ENCODE measurements around the gene SPATS2L. TPM values are rescaled to one million over a fixed set of nuclear protein-coding genes. Genes with fewer than 3 reads are reported as not detected.

Gene SPATS2L
- total and polyA plus RNA-seq, 2 donors, result 34.8 to 58.3 TPM

- Histone ChIP-seq H3K27me3 (ENCODE audit: control insufficient read depth in 2 of 2, insufficient read depth in 1 of 2, low read length in 1 of 2) (no peaks in the 10 kb centered on the region), H3K27ac (ENCODE audit: low read depth in 1 of 2, low read length in 1 of 2) (no peak overlapping the region), H3K9me3 (ENCODE audit: control insufficient read depth in 2 of 2, insufficient read depth in 1 of 2, low read length in 1 of 2) (no peaks in the 10 kb centered on the region), H3K36me3 (ENCODE audit: control insufficient read depth in 2 of 2, insufficient read depth in 2 of 2, low read length in 1 of 2) (no peaks in the 10 kb centered on the region), H3K4me3 (ENCODE audit: low read length in 2 of 2) (no peak overlapping the region), H3K4me1 (ENCODE audit: control insufficient read depth in 2 of 2, insufficient read depth in 2 of 2, low read length in 2 of 2) (peaks cover 0 to 8% of the 10 kb centered on the region in 2 donors)
- DNase-seq (ENCODE audit: low read depth in 6 of 9, low spot score in 9 of 9), result no peak
- WGBS, result 96% methylated on average over 2 of the region's 2 CpGs
These were observed 145.0 kb downstream of the SPATS2L start for GRCh38 chr2:200451511-200451910.

- no peak for DNase-seq (ENCODE audit: low read depth in 6 of 9, low spot score in 9 of 9)
- Histone ChIP-seq H3K4me1 (ENCODE audit: control insufficient read depth in 2 of 2, insufficient read depth in 2 of 2, low read length in 2 of 2) (peaks cover 0 to 11% of the 10 kb centered on the region in 2 donors), H3K27ac (ENCODE audit: low read depth in 1 of 2, low read length in 1 of 2) (no peak overlapping the region), H3K9me3 (ENCODE audit: control insufficient read depth in 2 of 2, insufficient read depth in 1 of 2, low read length in 1 of 2) (no peaks in the 10 kb centered on the region), H3K27me3 (ENCODE audit: control insufficient read depth in 2 of 2, insufficient read depth in 1 of 2, low read length in 1 of 2) (no peaks in the 10 kb centered on the region), H3K4me3 (ENCODE audit: low read length in 2 of 2) (no peak overlapping the region), H3K36me3 (ENCODE audit: control insufficient read depth in 2 of 2, insufficient read depth in 2 of 2, low read length in 1 of 2) (no peaks in the 10 kb centered on the region)
- WGBS, result 96% methylated on average over 2 of the region's 2 CpGs
These were observed 145.9 kb downstream of the SPATS2L start for GRCh38 chr2:200452377-200452776.

- no peak for DNase-seq (ENCODE audit: low read depth in 6 of 9, low spot score in 9 of 9)
- WGBS, result 92% methylated on average over 8 of the region's 8 CpGs
These were observed 146.8 kb downstream of the SPATS2L start for GRCh38 chr2:200453142-200453852.

DNA sequence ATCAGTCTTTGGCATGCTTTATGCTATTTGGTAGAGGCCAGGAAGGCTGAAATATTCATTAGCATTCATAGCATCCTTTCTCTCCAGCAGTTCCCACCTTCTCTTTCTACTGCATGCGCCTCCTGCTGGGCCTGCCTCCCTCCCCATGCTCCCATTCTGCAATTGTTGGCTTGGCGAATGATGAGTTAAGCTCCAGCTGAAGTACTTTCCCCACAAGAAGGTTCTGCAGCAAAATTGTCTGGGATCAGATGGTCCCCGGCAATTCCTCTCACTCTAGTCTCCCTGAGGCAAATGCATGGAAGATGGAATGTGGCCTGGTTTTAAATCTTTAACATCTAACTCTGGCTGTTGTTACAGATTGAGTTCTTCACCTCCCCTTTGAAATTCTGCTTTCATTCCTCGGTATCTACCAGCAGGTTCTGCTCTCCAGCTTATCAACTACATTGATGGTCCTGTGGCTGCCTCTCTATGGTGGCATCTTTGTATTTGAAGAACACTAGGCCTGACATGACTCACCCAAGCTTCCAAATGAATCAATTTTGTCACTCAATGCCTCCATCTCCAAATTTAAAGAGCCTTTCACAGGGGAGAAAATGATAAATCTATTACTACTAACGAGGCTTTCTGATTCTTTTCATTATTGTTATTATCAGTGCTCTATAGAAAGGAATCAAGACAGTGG, 147.5 kb downstream of the SPATS2L start:
- H3K27me3 ChIP-seq (ENCODE audit: control insufficient read depth in 2 of 2, insufficient read depth in 1 of 2, low read length in 1 of 2), result no peaks in the 10 kb centered on the region
- 96% methylated on average over 5 of the region's 5 CpGs for WGBS
- DNase-seq (ENCODE audit: low read depth in 6 of 9, low spot score in 9 of 9), result no peak

More at GRCh38 chr2:200453142-200453852, 146.8 kb downstream of the SPATS2L start:
- no peak overlapping the region for H3K27ac ChIP-seq (ENCODE audit: low read depth in 1 of 2, low read length in 1 of 2)
- H3K4me3 ChIP-seq (ENCODE audit: low read length in 2 of 2), result no peak overlapping the region
- H3K27me3 ChIP-seq (ENCODE audit: control insufficient read depth in 2 of 2, insufficient read depth in 1 of 2, low read length in 1 of 2), result no peaks in the 10 kb centered on the region
- no peaks in the 10 kb centered on the region for H3K9me3 ChIP-seq (ENCODE audit: control insufficient read depth in 2 of 2, insufficient read depth in 1 of 2, low read length in 1 of 2)
- no peaks in the 10 kb centered on the region for H3K36me3 ChIP-seq (ENCODE audit: control insufficient read depth in 2 of 2, insufficient read depth in 2 of 2, low read length in 1 of 2)
- peaks cover 0 to 11% of the 10 kb centered on the region in 2 donors for H3K4me1 ChIP-seq (ENCODE audit: control insufficient read depth in 2 of 2, insufficient read depth in 2 of 2, low read length in 2 of 2)

GRCh38 chr2:200454927-200455801, 148.7 kb downstream of the SPATS2L start:
- H3K9me3 ChIP-seq (ENCODE audit: control insufficient read depth in 2 of 2, insufficient read depth in 1 of 2, low read length in 1 of 2), result no peaks in the 10 kb centered on the region
- H3K27ac ChIP-seq (ENCODE audit: low read depth in 1 of 2, low read length in 1 of 2), result no peak overlapping the region
- no peaks in the 10 kb centered on the region for H3K27me3 ChIP-seq (ENCODE audit: control insufficient read depth in 2 of 2, insufficient read depth in 1 of 2, low read length in 1 of 2)
- H3K36me3 ChIP-seq (ENCODE audit: control insufficient read depth in 2 of 2, insufficient read depth in 2 of 2, low read length in 1 of 2), result no peaks in the 10 kb centered on the region
- H3K4me1 ChIP-seq (ENCODE audit: control insufficient read depth in 2 of 2, insufficient read depth in 2 of 2, low read length in 2 of 2), result peaks cover 0 to 11% of the 10 kb centered on the region in 2 donors
- DNase-seq (ENCODE audit: low read depth in 6 of 9, low spot score in 9 of 9), result no peak
- no peak overlapping the region for H3K4me3 ChIP-seq (ENCODE audit: low read length in 2 of 2)
- 95% methylated on average over 4 of the region's 4 CpGs for WGBS

More for the DNA sequence above, 147.5 kb downstream of the SPATS2L start:
- H3K9me3 ChIP-seq (ENCODE audit: control insufficient read depth in 2 of 2, insufficient read depth in 1 of 2, low read length in 1 of 2), result no peaks in the 10 kb centered on the region
- no peak overlapping the region for H3K27ac ChIP-seq (ENCODE audit: low read depth in 1 of 2, low read length in 1 of 2)
- no peak overlapping the region for H3K4me3 ChIP-seq (ENCODE audit: low read length in 2 of 2)
- H3K4me1 ChIP-seq (ENCODE audit: control insufficient read depth in 2 of 2, insufficient read depth in 2 of 2, low read length in 2 of 2), result peaks cover 0 to 11% of the 10 kb centered on the region in 2 donors
- no peaks in the 10 kb centered on the region for H3K36me3 ChIP-seq (ENCODE audit: control insufficient read depth in 2 of 2, insufficient read depth in 2 of 2, low read length in 1 of 2)

DNA sequence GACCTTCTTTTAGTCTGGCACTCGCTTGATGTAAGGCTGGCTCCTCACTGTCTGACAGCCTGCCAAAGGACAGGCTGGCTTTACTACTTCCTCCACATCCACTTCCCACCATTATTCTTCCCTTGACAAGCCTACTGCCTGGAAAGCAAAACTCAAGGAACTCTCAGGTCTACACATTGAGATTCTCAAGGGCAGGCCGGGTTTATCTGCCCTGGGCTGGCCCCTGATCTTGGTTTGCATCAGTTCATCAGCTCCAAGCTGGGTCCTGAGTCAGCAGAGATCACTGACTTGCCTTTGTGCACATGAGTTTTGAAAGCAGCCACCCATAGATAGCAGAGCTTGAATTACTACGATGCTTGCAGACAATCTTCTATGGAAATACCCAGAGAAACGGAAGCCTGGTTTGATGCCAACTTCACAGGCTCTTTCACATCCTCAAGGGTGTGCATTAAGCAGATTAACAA, 149.5 kb downstream of the SPATS2L start:
- DNase-seq (ENCODE audit: low read depth in 6 of 9, low spot score in 9 of 9), result peak in 1 of 9 donors; percentile 33
- H3K27me3 ChIP-seq (ENCODE audit: control insufficient read depth in 2 of 2, insufficient read depth in 1 of 2, low read length in 1 of 2), result no peaks in the 10 kb centered on the region
- no peaks in the 10 kb centered on the region for H3K36me3 ChIP-seq (ENCODE audit: control insufficient read depth in 2 of 2, insufficient read depth in 2 of 2, low read length in 1 of 2)
- WGBS, result 81% methylated on average over 4 of the region's 4 CpGs
- no peaks in the 10 kb centered on the region for H3K9me3 ChIP-seq (ENCODE audit: control insufficient read depth in 2 of 2, insufficient read depth in 1 of 2, low read length in 1 of 2)
- H3K4me1 ChIP-seq (ENCODE audit: control insufficient read depth in 2 of 2, insufficient read depth in 2 of 2, low read length in 2 of 2), result peaks cover 0 to 11% of the 10 kb centered on the region in 2 donors
- H3K4me3 ChIP-seq (ENCODE audit: low read length in 2 of 2), result no peak overlapping the region
- H3K27ac ChIP-seq (ENCODE audit: low read depth in 1 of 2, low read length in 1 of 2), result peak overlapping the region in 1 of 2 donors; percentile 19

GRCh38 chr2:200456567-200456966, 150.1 kb downstream of the SPATS2L start:
- H3K4me3 ChIP-seq (ENCODE audit: low read length in 2 of 2), result no peak overlapping the region

DNA sequence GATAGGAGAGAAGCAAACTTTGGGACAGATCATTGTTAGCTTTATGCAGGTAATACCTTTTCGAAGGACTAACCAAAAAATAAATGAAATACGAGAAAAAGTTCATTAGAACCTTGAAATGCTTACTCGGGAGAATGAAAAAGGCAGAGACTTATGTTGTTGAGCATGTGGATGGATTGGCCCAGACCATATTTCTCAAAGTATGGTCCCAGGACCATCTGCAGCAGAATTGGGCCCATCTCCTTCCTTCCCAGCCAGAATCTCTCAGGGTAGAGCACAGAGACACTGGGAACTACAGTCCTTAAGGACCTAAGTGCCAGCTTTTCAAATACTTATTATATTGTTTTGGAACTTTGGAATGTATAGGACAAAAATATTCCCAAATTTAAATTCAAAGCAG, 152.6 kb downstream of the SPATS2L start:
- Histone ChIP-seq H3K9me3 (ENCODE audit: control insufficient read depth in 2 of 2, insufficient read depth in 1 of 2, low read length in 1 of 2) (no peaks in the 10 kb centered on the region), H3K4me1 (ENCODE audit: control insufficient read depth in 2 of 2, insufficient read depth in 2 of 2, low read length in 2 of 2) (peaks cover 0 to 14% of the 10 kb centered on the region in 2 donors), H3K4me3 (ENCODE audit: low read length in 2 of 2) (no peak overlapping the region), H3K36me3 (ENCODE audit: control insufficient read depth in 2 of 2, insufficient read depth in 2 of 2, low read length in 1 of 2) (no peaks in the 10 kb centered on the region), H3K27ac (ENCODE audit: low read depth in 1 of 2, low read length in 1 of 2) (no peak overlapping the region), H3K27me3 (ENCODE audit: control insufficient read depth in 2 of 2, insufficient read depth in 1 of 2, low read length in 1 of 2) (no peaks in the 10 kb centered on the region)
- DNase-seq (ENCODE audit: low read depth in 6 of 9, low spot score in 9 of 9), result no peak
- 97% methylated on average over 3 of the region's 3 CpGs for WGBS

More at GRCh38 chr2:200456567-200456966, 150.1 kb downstream of the SPATS2L start:
- Histone ChIP-seq H3K4me1 (ENCODE audit: control insufficient read depth in 2 of 2, insufficient read depth in 2 of 2, low read length in 2 of 2) (peaks cover 0 to 11% of the 10 kb centered on the region in 2 donors), H3K27ac (ENCODE audit: low read depth in 1 of 2, low read length in 1 of 2) (no peak overlapping the region), H3K27me3 (ENCODE audit: control insufficient read depth in 2 of 2, insufficient read depth in 1 of 2, low read length in 1 of 2) (no peaks in the 10 kb centered on the region), H3K36me3 (ENCODE audit: control insufficient read depth in 2 of 2, insufficient read depth in 2 of 2, low read length in 1 of 2) (no peaks in the 10 kb centered on the region), H3K9me3 (ENCODE audit: control insufficient read depth in 2 of 2, insufficient read depth in 1 of 2, low read length in 1 of 2) (no peaks in the 10 kb centered on the region)
- no peak for DNase-seq (ENCODE audit: low read depth in 6 of 9, low spot score in 9 of 9)
- 96% methylated on average over 2 of the region's 2 CpGs for WGBS
